Measurements from ENCODE around the gene RAB40C.
A peak's percentile ranks its signal among the peaks of the same experiment; 100 is the strongest.

RAB40C gene, protein sequence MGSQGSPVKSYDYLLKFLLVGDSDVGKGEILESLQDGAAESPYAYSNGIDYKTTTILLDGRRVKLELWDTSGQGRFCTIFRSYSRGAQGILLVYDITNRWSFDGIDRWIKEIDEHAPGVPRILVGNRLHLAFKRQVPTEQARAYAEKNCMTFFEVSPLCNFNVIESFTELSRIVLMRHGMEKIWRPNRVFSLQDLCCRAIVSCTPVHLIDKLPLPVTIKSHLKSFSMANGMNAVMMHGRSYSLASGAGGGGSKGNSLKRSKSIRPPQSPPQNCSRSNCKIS
- total RNA-seq, result 8.2 to 15.3 (median 11.7) reads per million in 4 donors

DNA sequence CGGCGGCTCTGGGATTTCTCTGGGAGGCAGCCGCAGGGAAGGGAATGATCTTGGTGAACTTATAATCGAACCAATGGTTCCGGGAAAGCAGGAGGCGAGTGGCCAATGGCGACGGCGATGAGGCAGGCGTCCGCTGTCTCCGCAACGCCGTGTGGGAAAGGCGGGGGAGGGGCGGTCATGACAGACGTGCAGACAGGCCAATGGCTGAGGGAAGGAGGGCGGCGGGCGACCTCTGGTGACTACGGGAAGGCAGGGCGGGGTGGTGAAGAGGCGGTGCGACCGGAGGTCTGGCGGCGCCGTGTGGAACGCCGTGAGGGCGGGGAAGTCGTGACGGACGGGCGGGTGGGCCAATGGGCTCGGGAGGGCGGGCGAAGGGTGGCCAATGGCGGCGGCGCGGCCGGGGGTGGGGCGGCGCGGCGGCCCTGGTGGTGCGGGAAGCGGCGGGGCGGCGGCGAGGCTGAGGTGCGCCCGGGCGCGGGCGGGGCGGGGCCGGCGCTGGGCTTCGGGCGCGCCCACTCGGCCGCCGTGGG, at the start of gene RAB40C:
Gene RAB40C, plus strand, starts transcription at position 409 of the 530 bp plus-strand sequence. CDS start 226 bp downstream, outside the sequence.
- DNase-seq, result peak; percentile 98 to 99 (median 99)

DNA sequence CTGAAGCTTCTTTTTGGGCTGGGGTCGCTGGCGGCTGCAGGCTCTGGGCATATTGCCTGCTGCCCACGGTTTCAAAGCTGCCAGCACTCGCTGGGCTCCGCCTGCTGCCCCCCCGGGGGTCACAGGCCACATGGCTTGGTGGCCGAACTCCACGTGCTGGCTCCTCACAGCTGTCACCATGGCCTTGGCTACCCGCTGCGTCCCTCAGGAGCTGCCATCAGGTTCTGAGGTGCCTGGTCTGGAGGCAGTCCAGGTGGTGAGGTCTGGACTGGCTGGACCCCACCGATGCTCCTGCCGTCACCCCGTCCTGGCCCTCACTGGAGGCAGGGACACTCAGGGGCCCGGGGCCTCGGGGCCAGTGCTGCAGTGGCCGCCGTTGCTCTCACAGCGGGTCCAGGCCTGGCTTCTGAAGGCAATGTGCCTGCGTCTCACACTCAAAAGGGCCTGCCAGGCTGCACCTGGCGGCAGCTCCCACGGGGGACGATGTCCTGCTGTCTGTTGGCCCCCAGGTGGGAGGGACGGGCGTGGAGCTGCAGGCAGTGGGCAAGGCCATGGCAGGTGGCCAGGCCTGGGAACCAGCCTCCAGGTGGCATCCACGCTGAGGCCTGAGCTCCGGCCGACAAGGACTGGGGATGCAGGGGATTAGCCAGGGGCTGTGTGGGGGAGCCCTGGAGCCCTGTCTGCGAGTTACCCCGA, 49.1 kb upstream of the RAB40C start:
- DNase-seq, result no peak

DNA sequence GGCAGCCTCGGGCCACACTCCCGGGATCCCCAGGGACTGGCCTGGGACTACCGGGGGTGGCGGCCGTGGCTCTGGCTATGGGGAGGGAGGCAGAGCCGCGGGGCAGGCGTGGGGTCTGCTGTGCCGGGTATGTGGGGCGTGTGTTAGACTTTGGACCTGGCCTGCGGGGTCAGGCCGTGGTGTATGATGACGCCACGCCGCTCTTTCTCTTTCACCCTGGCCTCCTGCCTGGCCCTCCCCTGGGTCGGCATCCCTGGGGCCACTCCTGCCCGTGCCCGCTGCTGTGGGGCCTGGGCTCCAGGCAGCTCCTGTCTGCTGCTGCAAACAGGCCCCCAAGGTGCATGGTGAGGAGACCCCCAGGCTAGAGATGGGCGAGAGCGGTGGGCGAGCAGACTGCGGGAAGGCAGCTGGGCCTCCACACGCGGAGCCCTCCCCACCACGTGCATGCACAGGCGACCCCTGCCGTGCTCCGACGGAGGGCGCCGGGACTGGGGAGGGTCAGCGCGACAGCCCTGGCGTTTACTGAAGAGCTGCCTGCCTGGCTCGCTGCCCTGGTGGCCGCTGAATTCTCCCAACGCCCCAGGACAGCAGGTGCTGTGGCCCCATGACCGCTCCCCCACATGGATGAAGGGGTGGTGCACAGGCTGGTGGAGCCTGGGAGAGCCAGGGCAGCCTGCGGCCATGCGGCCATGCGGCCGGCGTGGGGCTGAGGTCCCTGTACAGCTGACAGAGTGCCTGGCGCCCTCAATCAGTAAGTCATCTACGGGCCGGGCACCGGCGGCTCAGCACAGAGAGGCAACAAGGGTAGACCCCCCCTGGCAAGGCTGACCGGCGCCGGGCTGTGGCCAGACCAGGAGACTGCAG, 46.3 kb upstream of the RAB40C start:
- DNase-seq, result no peak

DNA sequence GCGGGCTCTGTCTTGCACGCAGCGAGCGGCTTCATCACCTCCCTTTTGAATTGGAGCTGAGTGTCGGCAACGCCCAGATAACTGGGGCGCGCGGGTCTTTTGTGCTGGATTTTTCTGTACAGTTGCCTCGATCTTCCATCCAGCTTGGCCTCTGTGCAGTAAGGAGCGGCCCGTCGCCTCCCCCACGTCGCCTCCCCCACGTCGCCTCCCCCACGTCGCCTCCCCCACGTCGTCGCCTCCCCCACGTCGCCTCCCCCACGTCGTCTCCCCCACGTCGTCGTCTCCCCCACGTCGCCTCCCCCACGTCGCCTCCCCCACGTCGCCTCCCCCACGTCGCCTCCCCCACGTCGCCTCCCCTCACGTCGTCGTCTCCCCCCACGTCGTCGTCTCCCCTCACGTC, 45.3 kb upstream of the RAB40C start:
- DNase-seq, result no peak

DNA sequence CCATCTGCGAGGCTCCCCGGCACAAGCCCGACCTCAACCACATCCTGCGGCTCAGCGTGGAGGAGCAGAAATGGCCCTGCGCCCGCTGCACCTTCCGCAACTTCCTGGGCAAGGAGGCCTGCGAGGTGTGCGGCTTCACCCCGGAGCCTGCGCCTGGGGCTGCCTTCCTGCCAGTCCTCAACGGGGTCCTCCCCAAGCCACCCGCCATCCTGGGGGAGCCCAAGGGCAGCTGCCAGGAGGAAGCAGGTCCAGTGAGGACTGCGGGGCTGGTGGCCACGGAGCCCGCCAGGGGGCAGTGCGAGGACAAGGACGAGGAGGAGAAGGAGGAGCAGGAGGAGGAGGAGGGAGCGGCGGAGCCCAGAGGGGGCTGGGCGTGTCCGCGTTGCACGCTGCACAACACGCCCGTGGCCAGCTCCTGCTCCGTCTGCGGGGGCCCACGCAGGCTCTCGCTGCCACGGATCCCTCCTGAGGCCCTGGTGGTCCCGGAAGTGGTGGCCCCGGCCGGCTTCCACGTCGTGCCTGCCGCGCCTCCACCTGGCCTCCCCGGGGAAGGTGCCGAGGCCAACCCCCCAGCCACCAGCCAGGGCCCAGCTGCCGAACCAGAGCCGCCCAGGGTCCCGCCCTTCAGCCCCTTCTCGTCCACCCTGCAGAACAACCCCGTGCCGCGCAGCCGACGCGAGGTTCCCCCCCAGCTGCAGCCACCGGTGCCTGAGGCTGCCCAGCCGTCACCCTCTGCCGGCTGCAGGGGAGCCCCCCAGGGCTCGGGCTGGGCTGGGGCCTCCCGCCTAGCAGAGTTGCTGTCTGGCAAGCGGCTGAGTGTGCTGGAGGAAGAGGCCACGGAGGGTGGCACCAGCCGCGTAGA, 42.7 kb upstream of the RAB40C start:
- peak in 4 of 5 donors; percentile 37 to 45 (median 42) for DNase-seq

DNA sequence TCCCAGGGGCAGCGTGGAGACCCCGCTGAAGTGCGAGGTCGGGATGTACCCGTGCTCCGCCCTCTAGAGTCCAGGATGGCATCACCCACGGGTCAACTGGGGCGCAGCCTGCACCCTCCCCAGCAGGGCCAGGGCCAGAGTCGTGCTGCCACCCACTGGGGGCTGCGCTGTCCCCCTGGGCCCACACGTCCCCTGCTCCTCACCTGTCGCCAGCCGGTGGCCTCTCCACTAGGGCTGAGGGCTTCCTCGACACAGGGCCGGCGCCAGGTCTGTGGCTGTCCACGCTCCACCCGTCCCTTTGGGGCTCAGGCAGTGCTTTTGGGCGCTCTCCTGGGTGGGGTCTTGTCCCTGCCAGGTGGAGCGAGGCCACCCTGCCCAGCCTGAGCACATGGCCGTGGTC, 41.3 kb upstream of the RAB40C start:
- DNase-seq, result no peak

DNA sequence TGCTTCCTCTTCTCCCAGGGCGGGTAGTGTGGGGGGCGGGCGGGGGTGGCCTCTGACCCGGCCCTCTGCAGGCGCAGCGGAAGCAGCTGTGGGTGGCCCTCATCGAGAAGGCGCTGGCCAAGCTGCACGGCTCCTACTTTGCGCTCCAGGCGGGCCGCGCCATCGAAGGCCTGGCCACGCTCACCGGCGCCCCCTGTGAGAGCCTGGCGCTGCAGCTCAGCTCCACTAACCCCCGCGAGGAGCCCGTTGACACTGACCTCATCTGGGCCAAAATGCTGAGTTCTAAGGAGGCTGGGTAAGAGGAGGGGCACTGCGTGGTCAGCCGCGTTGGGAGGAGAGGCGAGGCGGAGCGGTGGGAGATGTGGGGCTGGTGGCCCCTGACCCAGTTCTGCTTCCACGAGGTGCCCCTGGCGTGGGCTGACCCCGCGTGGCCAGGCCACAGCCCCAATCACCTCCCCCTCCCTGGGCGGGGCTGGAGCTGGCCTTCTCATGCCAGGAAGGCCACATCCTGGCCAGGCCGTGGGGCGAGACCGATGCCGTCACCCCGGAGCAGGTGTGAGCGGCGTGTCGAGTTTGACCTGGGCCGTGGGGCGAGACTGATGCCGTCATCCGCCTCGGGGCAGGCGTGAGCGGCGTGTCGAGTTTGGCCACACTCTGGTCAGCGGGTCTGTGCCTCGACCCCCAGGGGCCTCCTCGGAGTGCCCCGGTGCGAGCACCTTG, 40.2 kb upstream of the RAB40C start:
- DNase-seq, result no peak

DNA sequence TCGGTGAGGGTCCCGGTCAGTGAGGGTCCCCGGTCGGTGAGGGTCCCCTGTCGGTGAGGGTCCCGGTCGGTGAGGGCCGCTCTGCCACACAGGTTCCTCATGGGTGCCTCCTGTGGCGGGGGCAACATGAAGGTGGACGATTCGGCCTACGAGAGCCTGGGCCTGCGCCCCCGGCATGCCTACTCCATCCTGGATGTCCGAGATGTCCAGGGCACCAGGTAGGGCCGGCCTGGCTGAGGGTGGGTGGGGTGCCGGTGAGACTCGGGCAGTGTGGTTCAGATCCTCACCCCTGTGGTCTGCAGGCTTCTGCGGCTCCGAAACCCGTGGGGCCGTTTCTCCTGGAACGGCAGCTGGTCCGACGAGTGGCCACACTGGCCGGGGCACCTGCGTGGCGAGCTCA, 38.7 kb upstream of the RAB40C start:
- DNase-seq, result no peak

DNA sequence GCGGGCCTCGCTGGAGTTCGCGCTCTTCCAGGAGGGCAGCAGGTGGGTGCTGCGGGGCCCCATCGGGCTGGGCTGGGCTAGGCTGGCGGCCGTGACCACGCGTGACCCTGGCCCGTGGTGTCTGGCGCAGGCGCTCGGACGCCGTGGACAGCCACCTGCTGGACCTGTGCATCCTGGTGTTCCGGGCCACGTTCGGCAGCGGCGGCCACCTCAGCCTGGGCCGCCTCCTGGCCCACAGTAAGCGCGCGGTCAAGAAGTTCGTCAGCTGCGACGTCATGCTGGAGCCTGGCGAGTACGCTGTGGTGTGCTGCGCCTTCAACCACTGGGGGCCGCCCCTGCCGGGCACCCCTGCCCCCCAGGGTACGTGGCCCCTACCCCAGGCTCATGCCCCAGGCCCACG, 37.7 kb upstream of the RAB40C start:
- no peak for DNase-seq

DNA sequence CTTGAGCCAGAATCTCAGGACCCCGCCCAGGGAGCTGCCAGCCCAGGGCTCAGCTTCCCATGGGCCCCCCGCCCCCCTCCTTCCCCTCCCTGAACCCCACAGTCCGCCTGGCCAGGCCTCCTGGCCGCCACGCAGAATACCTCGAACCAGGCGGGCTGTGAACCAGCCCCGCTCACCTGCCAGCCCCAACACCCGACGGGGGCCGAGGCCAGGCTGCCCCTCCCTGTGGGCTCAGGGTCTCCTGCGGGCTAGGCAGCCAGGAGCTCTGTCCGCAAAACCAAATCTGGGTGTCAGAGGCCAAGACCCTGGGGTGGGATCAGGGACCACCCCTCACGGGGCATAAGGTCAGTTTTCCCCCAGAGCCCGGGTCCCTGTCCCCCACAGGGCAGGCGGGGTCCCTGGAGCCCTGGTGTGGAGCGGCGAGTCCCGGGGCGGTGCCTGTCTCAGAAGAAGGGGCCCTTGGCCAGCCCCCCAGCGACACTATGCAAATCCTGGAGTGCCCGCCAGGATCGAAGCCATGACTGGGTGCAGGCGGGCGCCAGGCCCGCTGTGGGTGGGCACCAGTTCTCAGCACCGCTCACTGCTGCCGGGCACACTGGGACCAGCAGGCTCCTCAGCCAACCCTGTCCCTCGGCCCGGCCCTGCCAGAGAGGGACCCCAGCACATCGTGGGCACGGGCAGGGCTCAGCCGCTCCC, 36.1 kb upstream of the RAB40C start:
- no peak for DNase-seq

DNA sequence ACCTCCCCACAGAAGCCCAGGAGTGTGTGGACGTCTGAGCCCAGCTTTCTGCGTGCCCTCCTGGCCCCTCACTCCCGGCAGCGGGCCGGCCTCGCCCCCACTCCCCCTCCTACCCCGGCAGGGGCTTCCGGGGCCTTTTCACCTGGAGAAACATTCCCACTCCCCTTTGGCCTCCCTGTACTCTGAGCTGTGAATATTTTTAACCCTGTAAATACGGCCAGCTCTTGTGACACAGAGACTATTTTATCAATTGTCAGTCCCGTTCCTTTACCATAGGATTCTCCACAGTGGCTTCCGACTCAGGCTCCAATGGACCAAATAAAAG, 35.6 kb upstream of the RAB40C start:
- DNase-seq, result no peak

DNA sequence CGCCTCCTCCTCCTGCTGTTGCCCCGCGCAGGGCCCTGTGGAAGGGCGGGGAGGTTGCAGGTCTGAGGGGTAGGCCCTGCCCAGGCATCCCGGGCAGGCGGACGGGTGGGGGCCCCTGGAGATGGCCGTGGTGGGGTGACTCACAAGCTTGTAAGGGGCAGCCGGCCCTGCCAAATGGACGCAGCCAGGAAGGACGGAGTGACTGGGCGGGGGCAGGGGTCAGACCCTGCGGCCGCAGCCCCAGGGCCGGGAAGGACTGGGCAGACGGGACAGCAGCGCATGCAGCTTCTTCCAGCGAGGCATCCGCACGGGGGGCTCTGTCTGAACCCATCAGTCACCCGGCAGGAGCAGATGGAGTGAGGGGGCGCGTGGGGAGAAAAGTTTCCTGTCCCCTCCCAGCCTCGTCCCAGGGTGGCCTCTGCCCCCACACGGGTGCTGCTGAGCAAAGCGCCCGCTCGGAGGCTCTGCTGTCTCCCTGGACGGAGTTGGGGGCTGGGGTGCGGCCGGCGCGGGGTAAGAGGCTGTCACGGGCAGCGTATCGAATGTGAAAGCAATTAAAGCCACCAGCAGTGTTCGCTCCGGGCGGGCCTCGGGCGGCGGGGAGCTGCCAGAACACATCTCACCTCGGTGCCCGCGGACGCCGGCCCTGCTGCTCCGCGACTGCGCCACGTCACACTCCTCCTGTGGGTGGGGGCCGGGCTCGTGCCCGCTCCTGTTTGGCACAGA, 35.1 kb upstream of the RAB40C start:
- no peak for DNase-seq

DNA sequence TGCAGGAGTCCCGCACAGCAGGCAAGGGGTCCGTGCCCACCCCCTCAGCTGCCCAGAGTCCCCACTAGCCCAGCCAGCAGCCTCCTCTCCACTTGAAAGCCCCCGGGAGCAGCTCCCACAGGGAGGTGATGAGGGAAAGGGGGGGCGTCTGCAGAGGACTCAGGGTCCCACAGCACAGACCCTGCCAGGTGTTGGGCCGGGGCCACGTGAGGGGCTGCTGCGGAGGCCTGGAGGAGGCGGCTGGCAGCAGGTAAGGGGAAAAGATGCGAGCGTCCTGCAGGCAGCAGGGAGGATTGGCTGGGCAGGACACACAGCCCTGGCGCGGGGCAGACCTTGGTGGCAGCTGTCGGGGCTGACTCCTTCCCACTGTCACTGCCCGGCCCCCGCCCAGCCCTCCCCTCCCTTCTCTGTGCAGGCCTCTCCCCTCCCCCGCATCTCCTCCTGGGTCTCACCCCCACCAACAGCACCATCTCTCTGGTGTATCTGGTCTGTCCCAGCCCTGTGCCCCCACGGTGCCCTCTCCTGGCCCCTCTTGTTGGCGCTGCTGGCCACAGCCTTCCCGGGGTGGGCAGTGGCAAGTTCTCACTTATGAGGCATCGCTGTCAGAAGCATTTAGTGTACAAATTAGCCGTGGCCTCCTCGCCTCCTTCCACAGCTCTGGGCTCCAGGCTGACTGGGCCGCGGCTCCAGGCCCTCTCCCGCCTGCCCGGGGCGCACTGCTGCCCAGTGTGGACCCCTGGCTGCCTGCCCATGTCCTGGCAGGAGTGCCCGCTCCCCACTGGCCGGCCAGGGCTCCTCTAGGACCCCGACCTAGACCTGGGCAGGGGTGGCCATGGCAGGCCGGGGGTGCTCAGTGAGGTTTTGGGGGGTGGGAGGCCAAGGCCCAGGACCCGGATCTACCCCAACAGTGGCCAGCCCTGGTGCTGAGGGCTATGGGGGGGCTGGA, 34.1 kb upstream of the RAB40C start:
- DNase-seq, result no peak

DNA sequence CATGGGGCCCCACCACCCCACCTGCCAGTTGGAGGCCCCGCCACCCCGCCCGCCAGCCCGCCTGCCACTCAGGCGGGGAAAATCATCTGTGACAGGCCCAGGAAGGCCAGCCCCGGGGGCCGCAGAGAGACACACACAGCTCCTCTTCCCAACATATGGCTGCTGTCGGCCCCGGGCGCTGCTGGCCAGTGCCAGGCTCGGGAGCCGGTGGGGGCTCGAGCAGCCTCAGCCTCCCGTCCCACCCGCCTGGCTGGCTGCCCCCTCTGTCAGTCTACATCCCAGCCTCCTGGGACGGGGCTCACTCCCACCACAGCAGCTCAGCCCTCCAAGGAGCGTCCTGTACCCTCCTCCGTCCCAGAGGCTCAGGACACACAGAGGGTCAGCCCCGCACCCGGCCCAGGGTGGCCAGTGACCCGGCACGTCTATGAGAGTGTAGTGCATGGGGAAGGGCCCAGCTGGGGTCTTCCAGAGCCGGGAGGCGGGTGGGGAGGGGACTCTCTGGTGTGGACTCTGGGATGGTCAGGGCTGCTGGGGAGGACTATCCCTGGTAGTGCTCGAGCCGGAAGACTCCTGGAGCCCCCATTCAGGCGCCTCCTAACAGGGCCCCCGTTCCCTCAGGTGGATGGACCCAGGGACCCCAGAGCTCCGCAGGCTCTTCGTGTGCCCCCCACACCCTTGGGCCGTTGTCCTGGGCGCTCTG, 33.2 kb upstream of the RAB40C start:
- no peak for DNase-seq

DNA sequence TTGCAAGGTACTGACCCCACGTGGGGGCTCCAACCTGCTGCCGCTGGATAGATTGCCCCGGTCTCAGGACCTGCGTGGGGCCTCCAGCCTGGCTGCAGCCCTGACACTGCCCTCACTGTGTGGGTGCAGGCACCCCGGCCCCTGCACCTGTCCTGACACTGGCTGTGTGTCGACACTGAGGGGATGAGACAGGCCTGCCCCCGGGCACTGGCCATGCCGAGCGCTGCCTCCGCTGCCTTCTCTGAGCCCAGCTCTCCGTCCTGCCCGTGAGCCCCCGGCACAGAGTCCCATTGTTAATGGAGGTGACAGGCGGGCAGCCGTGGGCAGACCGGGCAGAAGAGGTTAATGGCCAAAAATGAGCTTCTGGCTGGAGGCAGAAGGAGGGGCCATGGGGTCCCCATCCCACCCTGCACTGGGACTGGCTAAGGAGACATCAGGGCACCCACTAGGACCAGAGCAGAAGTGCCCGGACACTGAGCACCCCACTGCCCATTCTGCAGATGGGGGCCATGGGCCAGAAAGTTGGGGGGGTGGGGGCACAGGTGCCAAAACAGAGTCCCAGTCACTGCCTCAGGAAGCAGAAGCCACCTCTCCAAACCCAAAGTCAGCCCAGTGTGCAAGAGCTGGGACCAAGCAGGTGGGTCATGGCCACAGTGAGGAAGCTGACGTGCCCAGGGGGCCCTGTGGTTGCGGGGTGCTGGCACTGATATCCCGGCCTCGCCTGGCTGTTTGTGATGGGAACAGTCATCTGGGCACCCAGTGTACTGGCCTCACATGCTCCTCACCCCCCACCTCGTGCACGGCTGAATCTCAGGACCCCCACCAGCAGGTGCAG, 32.2 kb upstream of the RAB40C start:
- DNase-seq, result no peak

DNA sequence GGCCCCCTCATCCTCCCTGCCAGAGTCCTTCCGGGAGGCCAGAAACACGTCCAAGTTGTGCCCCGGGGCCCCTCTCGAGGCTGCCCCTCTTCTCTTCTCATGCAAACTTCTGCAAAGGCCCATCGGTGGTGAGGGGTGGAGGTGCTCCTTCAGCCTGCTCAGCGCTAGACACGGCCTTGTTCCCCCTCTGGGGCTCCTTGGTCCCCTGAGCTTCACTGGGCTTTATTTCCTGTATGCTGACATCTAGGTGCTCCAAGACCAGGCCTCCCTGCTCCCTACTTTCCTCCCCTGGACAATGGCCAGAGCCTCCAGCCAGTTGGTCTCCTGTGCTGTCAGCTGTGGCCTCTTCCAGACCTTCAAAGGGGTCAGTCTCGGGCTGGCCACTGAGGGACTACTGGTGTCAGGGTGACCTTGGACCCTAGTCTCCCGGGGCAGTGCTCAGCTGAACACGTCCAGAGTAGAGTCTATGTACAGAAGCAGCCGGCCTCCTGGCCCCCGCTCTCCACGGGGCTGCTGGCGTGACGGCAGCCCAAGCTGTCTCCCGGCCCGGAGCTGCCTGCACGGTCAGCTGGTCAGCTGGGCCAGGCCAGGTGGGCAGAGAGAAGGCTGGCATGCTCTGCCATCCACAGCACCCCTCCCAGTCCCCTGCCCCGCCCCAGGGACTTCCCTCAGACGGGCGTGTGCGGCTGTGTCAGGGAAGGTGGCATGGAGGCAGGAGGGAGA, 31.4 kb upstream of the RAB40C start:
- DNase-seq, result no peak

DNA sequence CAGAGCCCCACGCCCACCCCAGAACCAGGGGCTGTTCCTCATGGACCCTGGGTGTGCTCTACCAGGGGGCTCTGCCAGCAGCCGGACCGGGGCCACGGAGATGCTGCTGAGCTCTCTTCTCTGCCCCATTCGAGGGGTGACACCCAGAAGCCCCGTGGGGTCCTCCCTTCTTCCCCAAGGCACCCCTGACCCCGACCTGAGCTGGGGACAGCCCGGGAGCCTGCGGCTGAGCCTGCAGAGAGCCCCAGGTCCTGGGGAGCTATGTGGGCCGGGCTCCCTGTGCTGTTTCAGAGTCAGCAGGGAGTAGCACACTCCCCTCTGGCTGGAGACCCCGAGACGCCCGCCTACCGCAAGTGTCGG, 30.9 kb upstream of the RAB40C start:
- DNase-seq, result no peak
